NB4 (cell line): ENCODE data around the gene PRR15.

Experiments used
- DNase-seq: peaks from one replicate; pipeline ENCODE4 v3.0.0; 2010; ENCODE audit warnings: low read depth
- H3K4me3 ChIP-seq: one replicate; pipeline ENCODE4 v1.5.1; 2011; ENCODE audit warnings: mild to moderate bottlenecking, low read depth, low read length, moderate library complexity
- MAX ChIP-seq: IDR thresholded peaks from 2 replicates; pipeline ENCODE4 v1.6.1; 2011; ENCODE audit warnings: low read depth, low read length
- MYC ChIP-seq: IDR thresholded peaks from 2 replicates; pipeline ENCODE4 v1.6.1; 2011; ENCODE audit warnings: low read depth, low read length
- POLR2A ChIP-seq: IDR thresholded peaks from 2 replicates; pipeline ENCODE4 v1.6.1; 2011; ENCODE audit warnings: mild to moderate bottlenecking; ENCODE audit not compliant: insufficient read length; ENCODE audit errors: extremely low read depth
- TF ChIP-seq, protein P1 (sequence below): IDR thresholded peaks from one replicate; pipeline ENCODE4 v1.5.1; 2012; ENCODE audit warnings: low read depth, low read length

PRR15 gene

DNA sequence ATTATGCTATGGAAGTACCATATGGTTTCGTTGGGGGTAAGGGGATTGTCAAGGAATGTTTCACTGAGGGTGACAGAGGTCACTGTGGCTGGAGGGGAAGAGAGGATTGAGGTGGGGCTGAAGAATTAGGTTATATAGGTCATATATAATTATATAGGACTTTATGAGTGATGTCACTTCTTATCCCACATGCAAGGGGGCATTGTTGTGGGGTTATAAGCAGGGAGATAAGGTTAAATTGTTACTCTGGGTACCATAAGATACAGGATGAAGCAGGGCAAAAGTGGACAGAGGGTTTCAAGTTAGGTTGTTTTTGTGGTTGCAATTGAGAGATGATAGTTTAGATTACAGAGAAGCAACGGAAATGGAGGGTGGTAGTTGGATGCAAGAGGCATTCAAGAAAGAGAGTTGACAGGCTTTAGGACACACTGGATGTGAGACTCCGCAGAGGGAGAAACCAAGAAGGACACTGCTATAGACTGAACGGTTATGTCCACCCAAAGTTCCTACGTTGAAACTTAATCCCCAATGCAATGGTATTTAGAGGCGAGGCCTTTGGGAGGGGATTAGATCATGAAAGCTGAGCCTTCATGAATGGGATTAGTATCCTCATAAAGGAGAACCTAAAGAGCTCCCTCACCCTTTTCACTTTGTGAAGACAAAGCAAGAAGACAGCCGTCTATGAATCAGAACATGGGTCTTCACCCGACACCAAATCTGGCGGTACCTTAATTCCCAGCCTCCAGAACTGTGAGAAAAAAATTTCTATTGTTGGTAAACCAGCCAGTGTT is 7.0 kb upstream of the PRR15 start:
- H3K4me3 ChIP-seq: no peak overlapping the region
- peak; percentile 30 for DNase-seq
- no peak for TF ChIP-seq POLR2A
- TF ChIP-seq, protein P1, sequence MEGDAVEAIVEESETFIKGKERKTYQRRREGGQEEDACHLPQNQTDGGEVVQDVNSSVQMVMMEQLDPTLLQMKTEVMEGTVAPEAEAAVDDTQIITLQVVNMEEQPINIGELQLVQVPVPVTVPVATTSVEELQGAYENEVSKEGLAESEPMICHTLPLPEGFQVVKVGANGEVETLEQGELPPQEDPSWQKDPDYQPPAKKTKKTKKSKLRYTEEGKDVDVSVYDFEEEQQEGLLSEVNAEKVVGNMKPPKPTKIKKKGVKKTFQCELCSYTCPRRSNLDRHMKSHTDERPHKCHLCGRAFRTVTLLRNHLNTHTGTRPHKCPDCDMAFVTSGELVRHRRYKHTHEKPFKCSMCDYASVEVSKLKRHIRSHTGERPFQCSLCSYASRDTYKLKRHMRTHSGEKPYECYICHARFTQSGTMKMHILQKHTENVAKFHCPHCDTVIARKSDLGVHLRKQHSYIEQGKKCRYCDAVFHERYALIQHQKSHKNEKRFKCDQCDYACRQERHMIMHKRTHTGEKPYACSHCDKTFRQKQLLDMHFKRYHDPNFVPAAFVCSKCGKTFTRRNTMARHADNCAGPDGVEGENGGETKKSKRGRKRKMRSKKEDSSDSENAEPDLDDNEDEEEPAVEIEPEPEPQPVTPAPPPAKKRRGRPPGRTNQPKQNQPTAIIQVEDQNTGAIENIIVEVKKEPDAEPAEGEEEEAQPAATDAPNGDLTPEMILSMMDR: peak; percentile 38

- no peak overlapping the region for H3K4me3 ChIP-seq
- TF ChIP-seq POLR2A: no peak
- TF ChIP-seq MYC: no peak
- no peak for TF ChIP-seq MAX
- TF ChIP-seq, protein P1: no peak
- DNase-seq: peak; percentile 75
These were observed 5.7 kb upstream of the PRR15 start for GRCh38 chr7:29557954-29558353.

DNA sequence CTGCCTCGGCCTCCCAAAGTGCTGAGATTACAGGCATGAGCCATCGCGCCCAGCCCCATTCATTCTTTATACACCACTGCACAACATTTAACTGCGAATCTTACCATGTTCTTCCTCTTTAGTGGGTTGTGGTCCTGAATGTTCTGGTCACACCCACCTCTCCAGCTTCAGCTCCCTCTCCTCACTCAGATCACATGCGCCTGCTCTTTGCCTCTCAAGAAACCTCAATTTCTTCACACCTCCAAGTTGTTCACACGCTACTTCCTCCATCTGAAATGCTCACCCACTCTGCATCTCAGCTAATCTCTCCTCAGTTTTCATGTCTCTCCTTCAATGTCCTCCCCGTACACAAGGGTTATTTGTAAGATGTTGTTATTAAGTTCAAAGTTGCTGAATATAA is 2.4 kb upstream of the PRR15 start:
- DNase-seq: peak; percentile 67
- no peak overlapping the region for H3K4me3 ChIP-seq
- TF ChIP-seq, protein P1: no peak
- TF ChIP-seq MYC (no peak), MAX (peak; percentile 83), POLR2A (no peak)

DNA sequence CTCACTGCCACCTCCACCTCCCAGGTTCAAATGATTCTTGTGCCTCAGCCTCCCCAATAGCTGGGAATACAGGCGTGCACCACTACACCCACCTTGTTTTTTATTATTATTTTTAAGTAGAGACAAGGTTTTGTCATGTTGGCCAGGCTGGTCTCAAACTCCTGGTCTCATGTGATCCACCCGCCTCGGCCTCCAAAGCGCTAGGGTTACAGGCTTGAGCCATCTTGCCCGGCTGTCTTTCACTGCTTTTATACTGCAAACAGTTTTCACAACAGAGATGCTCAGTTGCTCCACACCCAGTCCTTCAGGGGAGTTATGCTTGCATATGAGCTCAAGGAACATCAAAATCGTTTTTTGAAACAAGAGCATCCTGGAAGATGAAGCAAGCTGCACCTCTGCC is 1.3 kb upstream of the PRR15 start:
- H3K4me3 ChIP-seq: no peak overlapping the region
- DNase-seq: peak; percentile 15
- TF ChIP-seq, protein P1: no peak
- TF ChIP-seq MYC (no peak), MAX (no peak)

DNA sequence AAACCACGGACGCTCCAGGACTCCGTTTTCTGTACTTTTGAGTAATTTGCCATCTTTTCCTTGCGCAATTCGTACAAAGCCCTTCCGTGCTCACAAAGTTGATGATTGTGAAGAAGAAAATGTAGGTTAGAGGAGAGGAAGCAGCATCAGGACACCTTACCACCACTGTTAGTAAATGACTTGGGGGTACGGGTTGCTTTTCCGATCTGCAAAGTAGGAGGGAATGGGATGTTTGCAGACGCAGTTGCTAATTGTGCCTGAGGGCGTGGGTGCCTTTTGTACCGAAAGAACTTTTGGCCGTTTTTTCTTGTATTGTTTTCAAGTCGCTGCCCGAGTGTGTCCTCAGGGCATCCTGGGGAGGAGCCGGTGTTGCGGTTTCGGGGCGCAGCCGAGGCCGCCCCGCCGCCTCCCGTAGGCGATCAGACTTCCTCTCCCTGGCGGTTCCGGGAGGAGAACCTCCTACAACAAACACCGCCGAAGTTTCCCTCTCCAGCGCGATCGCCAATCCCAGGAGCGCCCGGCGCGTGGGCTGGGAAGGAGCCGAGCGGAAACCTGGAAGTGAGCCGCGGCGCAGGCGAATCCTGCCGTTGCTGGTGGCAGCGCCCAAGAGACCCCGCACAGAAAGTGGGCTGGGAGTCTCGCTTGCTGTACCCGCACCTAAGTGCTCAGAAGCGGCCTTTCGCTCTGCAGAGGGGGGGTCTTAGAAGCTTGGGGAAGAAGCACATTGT is 1.0 kb downstream of the PRR15 start:
- peak; percentile 93 for DNase-seq
- TF ChIP-seq POLR2A (peak; percentile 54), MAX (peak; percentile 22; the same call in 1 of the 2 replicates), MYC (peak; percentile 22; the same call in 1 of the 2 replicates)
- TF ChIP-seq, protein P1: no peak
- H3K4me3 ChIP-seq: peak overlapping the region; percentile 77
